Breast epithelium (tissue), 3 donors: ENCODE results near the gene PAIP2.

Experiments
- POLR2A ChIP-seq: fragments of 450-650 bp; IDR thresholded peaks from one replicate; pipeline ENCODE4 v1.6.1; 2016; ENCODE audit warnings: antibody characterized with exemption, mild to moderate bottlenecking, moderate library complexity
- POLR2AphosphoS5 ChIP-seq, 3 donors: sonication (generic); formaldehyde crosslinking; IDR thresholded peaks; one replicate each; pipeline ENCODE4 v1.6.1; 2017; ENCODE audit warnings: antibody characterized with exemption in 3 of 3
- TF ChIP-seq, protein P1 (sequence below), 3 donors: fragments of 450-650 bp; IDR thresholded peaks; one replicate each; pipeline ENCODE4 v1.5.1; 2016 to 2017; ENCODE audit warnings: antibody characterized with exemption in 3 of 3, mild to moderate bottlenecking in 3 of 3, moderate library complexity in 3 of 3

DNA sequence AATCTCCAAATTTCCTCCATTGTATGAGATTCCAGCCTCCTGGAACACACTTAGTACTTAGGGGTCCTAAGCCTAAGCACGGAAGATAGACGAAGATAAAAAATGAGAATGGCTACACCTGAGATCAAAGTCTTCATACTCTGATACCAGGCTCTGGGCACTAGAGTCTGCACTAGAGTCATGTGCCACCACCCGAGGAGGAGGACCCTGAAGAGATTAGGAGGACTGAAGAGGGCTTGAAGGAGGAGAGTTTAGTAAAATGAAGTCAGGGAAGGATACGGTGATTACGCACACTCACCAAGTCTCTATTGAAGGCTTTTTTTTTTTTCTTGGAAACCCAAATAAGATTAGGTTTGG, 62.8 kb downstream of the PAIP2 start:
- TF ChIP-seq, protein P1, sequence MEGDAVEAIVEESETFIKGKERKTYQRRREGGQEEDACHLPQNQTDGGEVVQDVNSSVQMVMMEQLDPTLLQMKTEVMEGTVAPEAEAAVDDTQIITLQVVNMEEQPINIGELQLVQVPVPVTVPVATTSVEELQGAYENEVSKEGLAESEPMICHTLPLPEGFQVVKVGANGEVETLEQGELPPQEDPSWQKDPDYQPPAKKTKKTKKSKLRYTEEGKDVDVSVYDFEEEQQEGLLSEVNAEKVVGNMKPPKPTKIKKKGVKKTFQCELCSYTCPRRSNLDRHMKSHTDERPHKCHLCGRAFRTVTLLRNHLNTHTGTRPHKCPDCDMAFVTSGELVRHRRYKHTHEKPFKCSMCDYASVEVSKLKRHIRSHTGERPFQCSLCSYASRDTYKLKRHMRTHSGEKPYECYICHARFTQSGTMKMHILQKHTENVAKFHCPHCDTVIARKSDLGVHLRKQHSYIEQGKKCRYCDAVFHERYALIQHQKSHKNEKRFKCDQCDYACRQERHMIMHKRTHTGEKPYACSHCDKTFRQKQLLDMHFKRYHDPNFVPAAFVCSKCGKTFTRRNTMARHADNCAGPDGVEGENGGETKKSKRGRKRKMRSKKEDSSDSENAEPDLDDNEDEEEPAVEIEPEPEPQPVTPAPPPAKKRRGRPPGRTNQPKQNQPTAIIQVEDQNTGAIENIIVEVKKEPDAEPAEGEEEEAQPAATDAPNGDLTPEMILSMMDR (IDR thresholded peaks at IDR 0.05): no peak
- TF ChIP-seq POLR2A (no peak), POLR2AphosphoS5 (IDR thresholded peaks at IDR 0.05) (no peak)
